Activated naive CD4-positive, alpha-beta T cell treated with anti-CD3 and anti-CD28 coated beads, Interleukin-2, amount 50 U/mL, for 16 hours (primary cell): Measurements from ENCODE around the gene FBN2.

Source experiments
- DNase-seq: peaks from one replicate; pipeline ENCODE4 v3.0.0-alpha.2; 2020

FBN2 gene

GRCh38 chr5:128290152-128290858, 247.7 kb downstream of the FBN2 start:
- DNase-seq = no peak

GRCh38 chr5:128287740-128288139, 250.3 kb downstream of the FBN2 start:
- DNase-seq = no peak

- no peak for DNase-seq
Measured at GRCh38 chr5:128284236-128284635, 253.8 kb downstream of the FBN2 start.

GRCh38 chr5:128279345-128279744, 258.7 kb downstream of the FBN2 start:
- DNase-seq = no peak

GRCh38 chr5:128276537-128277216, 261.4 kb downstream of the FBN2 start:
- DNase-seq = no peak

GRCh38 chr5:128274441-128274840, 263.6 kb downstream of the FBN2 start:
- no peak for DNase-seq

- no peak for DNase-seq
Measured at GRCh38 chr5:128273736-128274135, 264.3 kb downstream of the FBN2 start.

- DNase-seq = no peak
Measured at GRCh38 chr5:128271859-128272464, 266.1 kb downstream of the FBN2 start.

GRCh38 chr5:128271071-128271470, 267.0 kb downstream of the FBN2 start:
- no peak for DNase-seq

GRCh38 chr5:128264564-128265360, 273.3 kb downstream of the FBN2 start:
- no peak for DNase-seq

- no peak for DNase-seq
Measured at GRCh38 chr5:128263357-128263756, 274.7 kb downstream of the FBN2 start.

GRCh38 chr5:128262911-128263310, 275.1 kb downstream of the FBN2 start:
- DNase-seq = no peak

- no peak for DNase-seq
Measured at GRCh38 chr5:128259607-128260021, 278.4 kb downstream of the FBN2 start.

GRCh38 chr5:128258372-128258771, 279.7 kb downstream of the FBN2 start:
- no peak for DNase-seq

- DNase-seq = no peak
Measured at GRCh38 chr5:128257076-128257475, 281.0 kb downstream of the FBN2 start.

GRCh38 chr5:128254789-128255188, 283.3 kb downstream of the FBN2 start:
- no peak for DNase-seq

GRCh38 chr5:128253880-128254279, 284.2 kb downstream of the FBN2 start:
- DNase-seq = no peak

GRCh38 chr5:128253161-128253560, 284.9 kb downstream of the FBN2 start:
- no peak for DNase-seq

- no peak for DNase-seq
Measured at GRCh38 chr5:128252756-128253155, 285.3 kb downstream of the FBN2 start.

- no peak for DNase-seq
Measured at GRCh38 chr5:128252196-128252595, 285.8 kb downstream of the FBN2 start.

GRCh38 chr5:128245974-128246373, 292.1 kb downstream of the FBN2 start:
- DNase-seq = no peak

- no peak for DNase-seq
Measured at GRCh38 chr5:128243958-128244582, 294.0 kb downstream of the FBN2 start.
